GM21360 (cell line): ENCODE measurements around the gene PCGF3.
"Not testable (repeated sequence)": the region's sequence is repeated elsewhere in the genome, so short reads cannot be mapped to it uniquely, and the experiment has no call there.

ENCODE experiments used
- ATAC-seq: cut with Tn5 transposase; IDR thresholded peaks from one replicate; pipeline ENCODE4 v1.9.1; 2021; ENCODE audit warnings: mild to moderate bottlenecking, moderate library complexity; ENCODE audit not compliant: unreplicated experiment

The PCGF3 gene

GRCh38 chr4:776743-777441 is 71.3 kb downstream of the PCGF3 start:
- ATAC-seq = no peak

GRCh38 chr4:777520-778262 is 72.1 kb downstream of the PCGF3 start:
- no peak for ATAC-seq

GRCh38 chr4:779555-779954 is 73.9 kb downstream of the PCGF3 start:
- no peak for ATAC-seq

GRCh38 chr4:780255-780654 is 74.6 kb downstream of the PCGF3 start:
- ATAC-seq = not testable (repeated sequence)

- peak; percentile 13 for ATAC-seq
Observed at GRCh38 chr4:780716-781492, 75.3 kb downstream of the PCGF3 start.

GRCh38 chr4:781493-782216 is 76.0 kb downstream of the PCGF3 start:
- ATAC-seq = peak; percentile 95

- no peak for ATAC-seq
Observed at GRCh38 chr4:784401-785331, 79.0 kb downstream of the PCGF3 start.

- no peak for ATAC-seq
Observed at GRCh38 chr4:785332-786073, 79.9 kb downstream of the PCGF3 start.

GRCh38 chr4:786074-786741 is 80.6 kb downstream of the PCGF3 start:
- ATAC-seq = no peak

GRCh38 chr4:786861-787300 is 81.2 kb downstream of the PCGF3 start:
- no peak for ATAC-seq

- ATAC-seq = no peak
Observed at GRCh38 chr4:787561-787981, 81.9 kb downstream of the PCGF3 start.

- ATAC-seq = no peak
Observed at GRCh38 chr4:788006-788635, 82.5 kb downstream of the PCGF3 start.

GRCh38 chr4:788636-789297 is 83.1 kb downstream of the PCGF3 start:
- ATAC-seq = no peak

GRCh38 chr4:789571-790465 is 84.2 kb downstream of the PCGF3 start:
- no peak for ATAC-seq

GRCh38 chr4:790466-790820 is 84.8 kb downstream of the PCGF3 start:
- no peak for ATAC-seq

GRCh38 chr4:791252-791897 is 85.7 kb downstream of the PCGF3 start:
- no peak for ATAC-seq
